K562 (cell line): ENCODE measurements around the gene MSX1. TPM values are rescaled to one million over a fixed set of nuclear protein-coding genes. Genes with fewer than 3 reads are reported as not detected.

Source experiments
- ATAC-seq: fragments of 200-7000 bp; cut with Tn5 transposase; 3 replicates; pipeline ENCODE4 v1.9.1; 2020; ENCODE audit warnings: moderate library complexity
- BruUV-seq: library from RNA; stranded (reverse); fragments of 400-500 nt; replicated peaks from 2 replicates; lab custom pipeline; 2021; lab: Mats Ljungman, UMichigan
- CTCF ChIA-PET: fragments of 300-600 bp; formaldehyde crosslinking; extraction: SDS; loops from one replicate; lab custom pipeline; 2021; ENCODE audit warnings: low intra/inter-chr PET ratio; lab: Yijun Ruan, JAX
- POLR2A ChIA-PET: fragments of 300-600, 350-650 bp; sonication (Branson Sonifier 250); formaldehyde crosslinking; extraction: SDS; loops from one replicate; lab custom pipeline; 2021; ENCODE audit warnings: antibody characterized with exemption, inconsistent platforms; lab: Yijun Ruan, JAX
- DNase-seq, 4 experiments: peaks; one replicate each; pipeline versions ENCODE4 v3.0.0 to v3.0.0-alpha.2; 2011 to 2018; ENCODE audit warnings: low spot score in 3 of 4, mixed read lengths in 3 of 4; ENCODE audit errors: extremely low read depth in 1 of 4
- FAIRE-seq: peaks from 2 replicates; lab custom pipeline; 2011; peaks lifted over from hg19 to GRCh38; lab: Jason Lieb, UNC
- H2AFZ ChIP-seq: 2 replicates; pipeline ENCODE4 v1.6.0; 2011; ENCODE audit warnings: low read depth, low read length, control low read depth, inconsistent platforms
- H3K27ac ChIP-seq: fragments of 200-600 bp; 3 replicates; pipeline ENCODE4 v1.8.0; 2011; ENCODE audit warnings: low read depth, mild to moderate bottlenecking, control low read depth, inconsistent platforms, low read length, moderate library complexity, mixed read lengths; ENCODE audit errors: extremely low read depth
- H3K27me3 ChIP-seq, 2 experiments: fragments of 300-600 bp in 1 of 2; 2 replicates in 1 of 2; 3 replicates in 1 of 2; pipeline versions ENCODE4 v1.6.0 to v1.8.0; 2011; ENCODE audit warnings: inconsistent platforms in 2 of 2, low read length in 2 of 2, mild to moderate bottlenecking in 1 of 2, mixed read lengths in 1 of 2, moderate library complexity in 1 of 2; ENCODE audit not compliant: control insufficient read depth in 2 of 2, insufficient read depth in 2 of 2
- H3K36me3 ChIP-seq: fragments of 300-600 bp; 3 replicates; pipeline ENCODE4 v1.8.0; 2011; ENCODE audit warnings: mild to moderate bottlenecking, low read length, inconsistent platforms; ENCODE audit not compliant: control insufficient read depth, insufficient read depth
- H3K4me1 ChIP-seq, 2 experiments: fragments of 200-600 bp in 1 of 2; replicated peaks in 1 of 2; 2 replicates in 1 of 2; 3 replicates in 1 of 2; pipeline versions ENCODE4 v1.5.1 to v1.8.0; 2011; ENCODE audit warnings: inconsistent platforms in 2 of 2, low read length in 2 of 2, mild to moderate bottlenecking in 1 of 2, mixed read lengths in 1 of 2, moderate library complexity in 1 of 2; ENCODE audit not compliant: control insufficient read depth in 2 of 2, insufficient read depth in 2 of 2
- H3K4me2 ChIP-seq: 2 replicates; pipeline ENCODE4 v1.6.1; 2011; ENCODE audit warnings: low read length, control low read depth, inconsistent platforms, mixed read lengths; ENCODE audit not compliant: insufficient read depth
- H3K4me3 ChIP-seq: fragments of 200-600 bp; sonication (generic), shearing (Covaris generic); 2 replicates; pipeline ENCODE4 v1.5.1; 2016; ENCODE audit warnings: control low read depth, inconsistent platforms
- H3K79me2 ChIP-seq: fragments of 200-600 bp; 3 replicates; pipeline ENCODE4 v1.8.0; 2011; ENCODE audit warnings: low read length, inconsistent platforms; ENCODE audit not compliant: control insufficient read depth, insufficient read depth
- H3K9ac ChIP-seq, 2 experiments: 2 replicates each; pipeline versions ENCODE4 v1.6.0 to v1.6.1; 2011; ENCODE audit warnings: low read depth in 2 of 2, low read length in 2 of 2, control low read depth in 1 of 2, inconsistent platforms in 1 of 2, mild to moderate bottlenecking in 1 of 2, mixed read lengths in 1 of 2; ENCODE audit not compliant: insufficient read depth in 1 of 2
- H3K9me1 ChIP-seq: one replicate; pipeline ENCODE4 v1.6.0; 2011; ENCODE audit warnings: inconsistent platforms, mild to moderate bottlenecking, low read length, moderate library complexity; ENCODE audit not compliant: control insufficient read depth, insufficient read depth
- H3K9me3 ChIP-seq: replicated peaks from 2 replicates; pipeline ENCODE4 v1.5.1; 2011; ENCODE audit warnings: low read depth, low read length, inconsistent platforms; ENCODE audit not compliant: control insufficient read depth, insufficient read depth
- H4K20me1 ChIP-seq: replicated peaks from 2 replicates; pipeline ENCODE4 v1.6.1; 2011; ENCODE audit warnings: low read length, inconsistent platforms, mixed read lengths; ENCODE audit not compliant: control insufficient read depth, insufficient read depth
- HMGN3 ChIP-seq: IDR thresholded peaks from 2 replicates; pipeline ENCODE4 v1.6.1; 2011; ENCODE audit warnings: borderline replicate concordance, low read depth, mild to moderate bottlenecking, mixed read lengths, low read length; ENCODE audit not compliant: insufficient read length; ENCODE audit errors: extremely low read depth
- NCOA6 ChIP-seq: fragments of 450-650 bp; IDR thresholded peaks from 2 replicates; pipeline ENCODE4 v1.6.1; 2017; ENCODE audit warnings: mild to moderate bottlenecking
- PHF21A ChIP-seq: fragments of 450-650 bp; IDR thresholded peaks from 2 replicates; pipeline ENCODE4 v1.6.1; 2017; ENCODE audit warnings: low read depth, borderline replicate concordance
- XRCC5 ChIP-seq: fragments of 200-400 bp; formaldehyde crosslinking; IDR thresholded peaks from 2 replicates; pipeline ENCODE4 v1.6.1; 2017; ENCODE audit warnings: low read depth, mild to moderate bottlenecking, low read length
- WGBS: fragments of 100-300 bp; shearing (Covaris generic); methylation state at CpG from one replicate; pipeline ENCODE4 v1.1.6; 2016; ENCODE audit warnings: low coverage, mixed read lengths; ENCODE audit not compliant: insufficient coverage; ENCODE audit errors: missing lambda C conversion rate; 5-methylcytosine and 5-hydroxymethylcytosine counted together
- in situ Hi-C: fragments of 300-500 bp; cut with MboI; formaldehyde crosslinking; loops from 4 replicates; pipeline ENCODE4 v1.15.0; 2018; ENCODE audit warnings: inconsistent platforms, mixed read lengths
- intact Hi-C: fragments of 100-400 bp; cut with micrococcal nuclease; formaldehyde crosslinking; loops from 2 replicates; pipeline ENCODE4 v1.14.2; 2022
- polyA plus RNA-seq, 8 experiments: library from polyadenylated mRNA; depleted of rRNA in 4 of 8; stranded (reverse) in 5 of 8; unstranded in 3 of 8; fragments of >200 nt; fragmentation: Nextera tagmentation in 2 of 8; fragmentation: Illumina TruSeq in 1 of 8; extraction: Ambion mirVana in 2 of 8; extraction: Trizol in 1 of 8; gene quantifications; 2 replicates each; pipeline versions ENCODE4 v1.2.1 to v1.2.3, GENCODE V29; 2011 to 2014; ENCODE audit warnings: inconsistent platforms in 1 of 8, missing spikeins in 1 of 8
- total RNA-seq, 7 experiments: library from RNA; depleted of rRNA in 6 of 7; stranded (reverse); fragments of >200 nt in 6 of 7; fragmentation: Illumina TruSeq in 2 of 7; extraction: Trizol in 2 of 7; gene quantifications; 2 replicates each; pipeline versions ENCODE4 v1.2.1 to v1.2.3, GENCODE V29; 2011 to 2021; ENCODE audit warnings: low replicate concordance in 1 of 7
- TF ChIP-seq, protein P1 (sequence below): fragments of 450-650 bp; formaldehyde crosslinking; IDR thresholded peaks from 2 replicates; pipeline ENCODE4 v1.4.0; 2020; ENCODE audit warnings: mild to moderate bottlenecking, mixed read lengths
- TF ChIP-seq, protein P2 (sequence below): fragments of 250-450 bp; sonication (Bioruptor Pico); IDR thresholded peaks from 2 replicates; pipeline ENCODE4 v1.8.0; 2021; ENCODE audit warnings: borderline replicate concordance, mild to moderate bottlenecking, moderate library complexity; ENCODE audit not compliant: poor library complexity, severe bottlenecking

Gene MSX1
- total and polyA plus RNA-seq, 9 of the 15 experiments (the other 6 are each of a cell fraction or from before 2014, with no cell fraction given) = 1.3 to 6.3 (median 2.3) TPM

GRCh38 chr4:4884611-4885010 is 25.1 kb downstream of the MSX1 start:
- FAIRE-seq (no peak), DNase-seq (no peak)
- in situ Hi-C loops = loop anchor here (10.0 kb wide), 1 partner anchor 390 kb away; no protein-coding TSS in a partner anchor

More at GRCh38 chr4:4884611-4885010, 25.1 kb downstream of the MSX1 start:
- no peaks in the 10 kb centered on the region for H3K4me1 ChIP-seq
- no peak overlapping the region for H3K4me3 ChIP-seq
- 0 out of 2 replicates have a peak, but pooled peaks cover 3% of the 10 kb centered on the region for H4K20me1 ChIP-seq
- peaks cover 6 to 24% of the 10 kb centered on the region in 2 experiments; a peak in 4 of 5 replicates for H3K27me3 ChIP-seq
- H3K9ac ChIP-seq = no peak overlapping the region
- intact Hi-C loops = no loop called here
- no peaks in the 10 kb centered on the region for H3K9me1 ChIP-seq
- CTCF ChIA-PET = no interaction called here
- no TSS peak for BruUV-seq
- TF ChIP-seq, protein P1, sequence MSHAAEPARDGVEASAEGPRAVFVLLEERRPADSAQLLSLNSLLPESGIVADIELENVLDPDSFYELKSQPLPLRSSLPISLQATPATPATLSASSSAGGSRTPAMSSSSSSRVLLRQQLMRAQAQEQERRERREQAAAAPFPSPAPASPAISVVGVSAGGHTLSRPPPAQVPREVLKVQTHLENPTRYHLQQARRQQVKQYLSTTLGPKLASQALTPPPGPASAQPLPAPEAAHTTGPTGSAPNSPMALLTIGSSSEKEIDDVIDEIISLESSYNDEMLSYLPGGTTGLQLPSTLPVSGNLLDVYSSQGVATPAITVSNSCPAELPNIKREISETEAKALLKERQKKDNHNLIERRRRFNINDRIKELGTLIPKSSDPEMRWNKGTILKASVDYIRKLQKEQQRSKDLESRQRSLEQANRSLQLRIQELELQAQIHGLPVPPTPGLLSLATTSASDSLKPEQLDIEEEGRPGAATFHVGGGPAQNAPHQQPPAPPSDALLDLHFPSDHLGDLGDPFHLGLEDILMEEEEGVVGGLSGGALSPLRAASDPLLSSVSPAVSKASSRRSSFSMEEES (CRISPR knock-in tag) = peak; percentile 73
- TF ChIP-seq, protein P2, sequence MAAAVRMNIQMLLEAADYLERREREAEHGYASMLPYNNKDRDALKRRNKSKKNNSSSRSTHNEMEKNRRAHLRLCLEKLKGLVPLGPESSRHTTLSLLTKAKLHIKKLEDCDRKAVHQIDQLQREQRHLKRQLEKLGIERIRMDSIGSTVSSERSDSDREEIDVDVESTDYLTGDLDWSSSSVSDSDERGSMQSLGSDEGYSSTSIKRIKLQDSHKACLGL = no peak
- no peak for TF ChIP-seq XRCC5
- no peak for TF ChIP-seq PHF21A
- TF ChIP-seq NCOA6 = no peak
- TF ChIP-seq HMGN3 = no peak
- no peak overlapping the region for H3K27ac ChIP-seq
- no peak for ATAC-seq
- POLR2A ChIA-PET = no interaction called here
- no peaks in the 10 kb centered on the region for H3K36me3 ChIP-seq
- whole genome bisulfite sequencing = 18% methylated on average over 4 of the region's 4 CpGs
- no peaks in the 10 kb centered on the region for H3K9me3 ChIP-seq
- no peaks in the 10 kb centered on the region for H3K79me2 ChIP-seq
- no peak overlapping the region for H2AFZ ChIP-seq
- no peak overlapping the region for H3K4me2 ChIP-seq
